ENCODE results near the gene KIF2C. TPM values are rescaled to one million over a fixed set of nuclear protein-coding genes. Genes with fewer than 3 reads are reported as not detected.

KIF2C gene
- total and polyA plus RNA-seq, 2 of the 4 experiments (the other 2 are of a cell fraction), result 31.6 to 45.0 TPM

GRCh38 chr1:44780583-44781121 is 41.0 kb downstream of the KIF2C start:
- BruUV-seq (replicated peaks), result no TSS peak
- CTCF ChIA-PET, result interaction anchor here (0.7 to 0.8 kb wide), 2 partner anchors 13 to 20 kb away, joined by 3 read pairs; partner anchors contain the start of gene PLK3
- no peak overlapping the region for H2BK120ac ChIP-seq (ENCODE audit: low read depth, low read length)
- no peak overlapping the region for H2AK9ac ChIP-seq (replicated peaks; ENCODE audit: low read depth, low read length, poor library complexity)
- ATAC-seq (ENCODE audit: low read depth) (no peak), DNase-seq (no peak)
- no peak overlapping the region for H4K5ac ChIP-seq (ENCODE audit: low read depth, low read length)
- H3K9me1 ChIP-seq (ENCODE audit: insufficient read depth, low read length), result peaks cover 19% of the 10 kb centered on the region
- peaks cover 44% of the 10 kb centered on the region for H3K36me3 ChIP-seq (ENCODE audit: control insufficient read depth, insufficient read depth, low read length)
- H3K23ac ChIP-seq (ENCODE audit: low read depth, low read length), result no peak overlapping the region
- in situ Hi-C loops (cut with MboI; ENCODE audit: low sequenced_read_pairs) (no loop called here), intact Hi-C loops (cut with micrococcal nuclease) (no loop called here), dilution Hi-C loops (cut with HindIII; ENCODE audit: low sequenced_read_pairs, unreplicated experiment) (no loop called here)
- H4K20me1 ChIP-seq (ENCODE audit: insufficient read depth, low read length), result peaks cover 51% of the 10 kb centered on the region
- no peak overlapping the region for H4K91ac ChIP-seq (ENCODE audit: insufficient read depth, low read depth, low read length)
- H3K4me2 ChIP-seq (ENCODE audit: low read depth, low read length), result no peak overlapping the region
- H3K27me3 ChIP-seq (ENCODE audit: control insufficient read depth, insufficient read depth, low read length), result no peaks in the 10 kb centered on the region; the same call in 1 of the 2 replicates
- no peak overlapping the region for H3K27ac ChIP-seq (ENCODE audit: insufficient read depth, low read length)
- H2BK20ac ChIP-seq (ENCODE audit: low read depth, low read length), result no peak overlapping the region
- no peak for TF ChIP-seq RCOR1 (IDR thresholded peaks at IDR 0.05; ENCODE audit: insufficient replicate concordance, low read length)
- TF ChIP-seq ELK1 (IDR thresholded peaks at IDR 0.05; ENCODE audit: borderline replicate concordance, low read depth, low read length), result no peak
- no peak for TF ChIP-seq RAD21 (IDR thresholded peaks at IDR 0.05; ENCODE audit: low read length)
- no peak for TF ChIP-seq CTCF (conservative IDR thresholded peaks at IDR 0.05; ENCODE audit: low read depth, low read length)
- TF ChIP-seq NFE2L2 (IDR thresholded peaks at IDR 0.05; ENCODE audit: low read depth, low read length), result no peak
- no peak for TF ChIP-seq MAZ (IDR thresholded peaks at IDR 0.05; ENCODE audit: borderline replicate concordance, low read depth, low read length)
- no peak for TF ChIP-seq USF2 (IDR thresholded peaks at IDR 0.05; ENCODE audit: low read depth, low read length)
- TF ChIP-seq SMC3 (IDR thresholded peaks at IDR 0.05; ENCODE audit: low read depth, low read length), result no peak
- H3K4me1 ChIP-seq (ENCODE audit: control insufficient read depth, insufficient read depth, low read length), result peaks cover 17% of the 10 kb centered on the region
- H4K8ac ChIP-seq (ENCODE audit: low read depth in 2 of 2, low read length in 2 of 2), result no peak overlapping the region
- H3K14ac ChIP-seq (replicated peaks; ENCODE audit: low read depth, low read length), result no peak overlapping the region
- H2BK5ac ChIP-seq (ENCODE audit: low read depth, low read length, poor library complexity, severe bottlenecking), result no peak overlapping the region
- H2AFZ ChIP-seq (replicated peaks; ENCODE audit: low read length, poor library complexity), result no peak overlapping the region
- peaks cover 13 to 53% of the 10 kb centered on the region in 2 experiments; a peak in 3 of 4 replicates for H3K79me1 ChIP-seq (ENCODE audit: low read depth in 1 of 2, low read length in 2 of 2)
- no peaks in the 10 kb centered on the region for H3K9me3 ChIP-seq (ENCODE audit: control insufficient read depth, insufficient read depth, low read length)
- no peak overlapping the region for H3K18ac ChIP-seq (ENCODE audit: low read depth, low read length)
- no peak overlapping the region for H3K9ac ChIP-seq (ENCODE audit: low read depth, low read length)
- POLR2A ChIA-PET (ENCODE audit: unreplicated experiment), result interaction anchor here (0.6 to 1.0 kb wide), 2 partner anchors 49 to 51 kb away, joined by 3 to 4 read pairs; no protein-coding TSS in a partner anchor
- H3K4me3 ChIP-seq (ENCODE audit: insufficient read depth, low read depth, low read length), result no peak overlapping the region
- H3K56ac ChIP-seq (ENCODE audit: extremely low read depth, insufficient read depth, low read length), result no peak overlapping the region
- no peak overlapping the region for H3K4ac ChIP-seq (ENCODE audit: low read depth, low read length)
- 97 to 100% methylated on average over 2 to 6 of the region's 14 CpGs for WGBS, 2 experiments (ENCODE audit: extremely low coverage in 2 of 2, insufficient read length in 1 of 2)
- no peak overlapping the region for H2AK5ac ChIP-seq (ENCODE audit: low read depth, low read length)
- no peak overlapping the region for H2BK15ac ChIP-seq (ENCODE audit: low read depth, low read length)

All from IMR-90 (cell line).